ENCODE measurements around the gene BNC2.
"Not testable (repeated sequence)": the region's sequence is repeated elsewhere in the genome, so short reads cannot be mapped to it uniquely, and the experiment has no call there.

GRCh38 chr9:16539626-16540025 lies 330.8 kb downstream of the BNC2 start:
- not testable (repeated sequence) for TF ChIP-seq CTCF, POLR2A (IDR thresholded peaks at IDR 0.05)

Measured in right lobe of liver (tissue), 4 donors.